GM12874 (cell line): ENCODE measurements around the gene PRDM2.

Experiments used
- TF ChIP-seq, protein P1 (sequence below): IDR thresholded peaks from 2 replicates; pipeline ENCODE4 v1.5.1; 2011; ENCODE audit warnings: low read depth, mild to moderate bottlenecking, control low read depth, low read length, moderate library complexity; ENCODE audit not compliant: insufficient read depth

The PRDM2 gene

DNA sequence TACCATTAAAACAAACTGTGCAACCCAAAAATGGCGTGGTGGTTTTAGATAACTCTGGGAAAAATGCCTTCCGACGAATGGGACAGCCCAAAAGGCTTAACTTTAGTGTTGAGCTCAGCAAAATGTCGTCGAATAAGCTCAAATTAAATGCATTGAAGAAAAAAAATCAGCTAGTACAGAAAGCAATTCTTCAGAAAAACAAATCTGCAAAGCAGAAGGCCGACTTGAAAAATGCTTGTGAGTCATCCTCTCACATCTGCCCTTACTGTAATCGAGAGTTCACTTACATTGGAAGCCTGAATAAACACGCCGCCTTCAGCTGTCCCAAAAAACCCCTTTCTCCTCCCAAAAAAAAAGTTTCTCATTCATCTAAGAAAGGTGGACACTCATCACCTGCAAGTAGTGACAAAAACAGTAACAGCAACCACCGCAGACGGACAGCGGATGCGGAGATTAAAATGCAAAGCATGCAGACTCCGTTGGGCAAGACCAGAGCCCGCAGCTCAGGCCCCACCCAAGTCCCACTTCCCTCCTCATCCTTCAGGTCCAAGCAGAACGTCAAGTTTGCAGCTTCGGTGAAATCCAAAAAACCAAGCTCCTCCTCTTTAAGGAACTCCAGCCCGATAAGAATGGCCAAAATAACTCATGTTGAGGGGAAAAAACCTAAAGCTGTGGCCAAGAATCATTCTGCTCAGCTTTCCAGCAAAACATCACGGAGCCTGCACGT is 82.1 kb downstream of the PRDM2 start:
- TF ChIP-seq, protein P1, sequence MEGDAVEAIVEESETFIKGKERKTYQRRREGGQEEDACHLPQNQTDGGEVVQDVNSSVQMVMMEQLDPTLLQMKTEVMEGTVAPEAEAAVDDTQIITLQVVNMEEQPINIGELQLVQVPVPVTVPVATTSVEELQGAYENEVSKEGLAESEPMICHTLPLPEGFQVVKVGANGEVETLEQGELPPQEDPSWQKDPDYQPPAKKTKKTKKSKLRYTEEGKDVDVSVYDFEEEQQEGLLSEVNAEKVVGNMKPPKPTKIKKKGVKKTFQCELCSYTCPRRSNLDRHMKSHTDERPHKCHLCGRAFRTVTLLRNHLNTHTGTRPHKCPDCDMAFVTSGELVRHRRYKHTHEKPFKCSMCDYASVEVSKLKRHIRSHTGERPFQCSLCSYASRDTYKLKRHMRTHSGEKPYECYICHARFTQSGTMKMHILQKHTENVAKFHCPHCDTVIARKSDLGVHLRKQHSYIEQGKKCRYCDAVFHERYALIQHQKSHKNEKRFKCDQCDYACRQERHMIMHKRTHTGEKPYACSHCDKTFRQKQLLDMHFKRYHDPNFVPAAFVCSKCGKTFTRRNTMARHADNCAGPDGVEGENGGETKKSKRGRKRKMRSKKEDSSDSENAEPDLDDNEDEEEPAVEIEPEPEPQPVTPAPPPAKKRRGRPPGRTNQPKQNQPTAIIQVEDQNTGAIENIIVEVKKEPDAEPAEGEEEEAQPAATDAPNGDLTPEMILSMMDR: no peak

DNA sequence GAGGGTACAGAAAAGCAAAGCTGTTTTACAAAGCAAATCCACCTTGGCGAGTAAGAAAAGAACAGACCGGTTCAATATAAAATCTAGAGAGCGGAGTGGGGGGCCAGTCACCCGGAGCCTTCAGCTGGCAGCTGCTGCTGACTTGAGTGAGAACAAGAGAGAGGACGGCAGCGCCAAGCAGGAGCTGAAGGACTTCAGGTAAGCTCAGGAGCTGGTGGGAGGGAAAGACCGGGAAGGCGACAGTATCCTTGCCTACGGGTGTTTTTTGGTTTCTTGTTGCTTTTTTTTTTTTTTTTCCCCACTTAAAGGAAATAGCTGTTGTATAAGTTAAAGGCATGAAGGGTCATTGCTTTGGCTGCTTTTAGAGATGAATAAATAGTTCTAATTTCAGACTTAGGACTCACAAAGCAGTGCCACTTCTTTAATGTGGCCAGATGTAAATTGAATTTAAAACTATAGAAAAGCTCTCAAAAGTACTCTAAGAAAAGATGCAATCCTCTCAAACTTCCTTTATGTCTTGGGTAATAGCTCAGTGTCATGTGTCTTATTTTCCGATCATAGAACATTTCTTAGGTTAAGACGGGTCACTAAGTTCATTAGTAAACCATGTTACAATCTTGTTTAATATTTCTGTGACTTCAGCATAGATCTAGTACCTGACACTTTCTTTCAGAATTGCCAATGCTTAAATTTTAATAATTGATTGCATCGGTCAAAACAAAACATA is 82.8 kb downstream of the PRDM2 start:
- TF ChIP-seq, protein P1: no peak

DNA sequence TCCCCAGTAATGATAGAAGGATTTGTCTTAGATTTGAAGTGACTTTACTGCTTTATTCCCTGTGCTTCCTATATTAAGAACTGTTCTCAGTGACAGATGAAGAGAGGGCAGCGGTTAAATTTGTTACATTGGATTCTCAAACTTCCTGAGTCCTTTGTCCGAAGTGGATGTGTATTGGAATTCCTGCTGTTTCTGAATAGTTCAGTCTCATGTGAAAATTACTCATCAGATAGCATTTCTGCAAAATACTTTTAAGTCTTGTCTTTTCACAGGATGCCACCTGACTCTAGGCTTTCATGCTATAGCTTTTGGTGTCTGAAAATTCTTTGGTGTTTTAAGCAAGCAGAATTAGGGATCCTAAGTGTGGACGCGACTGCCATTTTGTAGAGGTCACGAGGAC is 83.6 kb downstream of the PRDM2 start:
- TF ChIP-seq, protein P1: no peak

DNA sequence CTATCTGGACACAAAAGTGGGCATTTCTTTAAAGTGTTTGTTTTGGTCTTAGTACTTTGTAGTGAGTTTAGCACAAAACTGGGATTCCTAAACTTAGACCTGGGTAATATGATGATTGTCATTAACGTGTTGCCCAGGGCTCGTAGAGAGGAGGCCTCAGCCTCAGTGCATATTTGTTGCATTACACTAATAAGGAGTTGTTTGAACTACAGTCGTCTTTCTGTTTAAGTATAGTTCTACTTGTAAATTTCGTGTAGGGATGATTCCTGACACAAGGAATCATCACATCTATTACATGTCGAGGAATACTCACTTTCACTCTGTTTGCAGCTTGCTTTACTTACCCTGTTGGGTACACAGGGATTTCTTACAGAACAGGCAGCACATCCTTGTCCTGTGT is 85.0 kb downstream of the PRDM2 start:
- TF ChIP-seq, protein P1: no peak

DNA sequence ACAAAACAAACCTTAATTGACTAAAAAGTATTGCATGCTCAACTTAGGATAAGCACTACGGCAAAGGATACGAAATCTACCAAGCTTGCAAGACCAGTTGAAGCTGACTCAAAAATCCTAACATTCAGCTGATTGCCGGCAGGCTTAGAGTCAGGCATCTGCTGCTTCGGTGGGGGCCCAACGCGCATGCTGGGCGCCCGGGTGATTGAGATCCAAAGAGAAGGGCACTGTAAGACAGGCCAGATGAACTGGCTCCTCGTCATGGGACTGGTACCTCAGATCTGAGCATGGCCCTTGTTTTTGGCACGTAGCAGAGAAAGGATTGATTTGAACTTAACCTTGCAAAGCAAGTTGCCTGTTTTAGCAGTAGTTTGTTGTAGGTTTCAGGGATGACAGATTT is 86.6 kb downstream of the PRDM2 start:
- TF ChIP-seq, protein P1: no peak

DNA sequence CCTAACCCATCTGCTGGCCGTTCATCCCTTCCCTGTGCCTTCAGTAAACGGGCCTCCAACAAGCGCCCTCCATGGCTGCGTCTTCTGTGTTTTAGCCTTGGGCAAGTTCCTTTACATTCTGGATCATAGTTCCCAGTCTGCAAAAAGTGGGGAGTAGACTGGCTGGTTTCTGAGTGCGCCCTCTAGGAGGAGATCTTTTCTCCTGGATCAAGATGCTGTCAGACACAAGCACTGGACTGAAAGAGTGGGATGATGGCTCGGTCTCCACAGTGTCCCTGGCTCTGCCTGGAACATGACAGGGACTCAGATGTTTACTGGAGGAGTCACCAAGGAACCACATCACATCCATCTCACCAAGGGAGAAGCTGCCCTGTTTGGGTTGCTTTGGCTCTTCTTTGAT is 88.8 kb downstream of the PRDM2 start:
- TF ChIP-seq, protein P1: no peak

DNA sequence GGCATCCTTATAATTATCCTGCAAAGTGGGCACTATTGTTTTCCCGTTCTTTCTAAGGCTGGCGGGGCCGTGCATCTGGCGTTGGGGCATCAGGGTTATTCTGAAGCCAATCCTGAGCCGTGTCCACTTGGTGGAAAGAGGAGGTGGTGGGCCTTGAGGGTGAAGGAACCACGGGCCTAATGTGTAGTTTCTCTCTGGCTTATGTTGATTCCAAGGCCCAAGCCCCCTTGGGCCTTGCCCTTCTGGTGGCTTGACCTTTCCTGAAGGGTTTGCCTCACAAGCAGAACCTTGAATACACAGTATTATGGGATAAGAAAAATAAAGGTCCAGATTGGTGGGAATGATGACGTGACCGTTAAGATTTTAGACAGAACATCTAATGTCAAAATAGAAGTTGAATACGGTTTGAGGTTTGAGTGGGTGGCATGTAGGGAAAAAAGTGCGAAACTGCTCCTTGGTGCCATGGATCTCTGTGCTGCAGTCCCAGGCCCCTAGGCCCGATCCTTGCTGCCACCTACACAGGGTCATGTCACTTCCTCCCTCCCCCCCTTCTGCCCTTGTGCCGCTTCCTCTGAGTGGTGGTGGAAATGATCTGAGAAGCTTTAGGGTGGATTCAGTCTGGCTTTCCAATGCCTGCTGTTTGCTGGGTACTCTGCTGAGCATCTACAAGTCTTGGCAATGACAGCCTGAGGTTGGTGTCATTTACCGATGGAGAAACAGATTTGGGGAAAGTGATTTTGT is 90.5 kb downstream of the PRDM2 start:
- TF ChIP-seq, protein P1: no peak
